ENCODE results near the gene CNTD1.

The CNTD1 gene

GRCh38 chr17:42844761-42845555 lies 46.3 kb downstream of the CNTD1 start:
- Histone ChIP-seq H3K27ac (ENCODE audit: extremely low read depth, low read depth, low read length) (no peak overlapping the region), H3K4me3 (ENCODE audit: low read depth, low read length) (no peak overlapping the region), H3K36me3 (ENCODE audit: control insufficient read depth in 2 of 2, insufficient read depth in 1 of 2, low read length in 2 of 2) (peaks cover 18 to 60% of the 10 kb centered on the region in 2 experiments), H3K9me3 (ENCODE audit: control insufficient read depth, insufficient read depth, low read depth, low read length) (no peaks in the 10 kb centered on the region), H3K4me1 (ENCODE audit: control insufficient read depth, insufficient read depth, low read length) (no peaks in the 10 kb centered on the region)
- POLR2A ChIA-PET, result interaction anchor here (0.6 to 4.7 kb wide), 7 partner anchors 11 to 303 kb away, joined by 3 to 25 read pairs (median 5); partner anchors contain the start of genes BECN1, PSME3 and RPL27
- TF ChIP-seq GFI1B (tag by site-specific recombination; IDR thresholded peaks at IDR 0.05) (no peak), SP7 (tag by site-specific recombination; IDR thresholded peaks at IDR 0.05) (no peak), ZNF791 (tag by site-specific recombination; IDR thresholded peaks at IDR 0.05) (no peak), AEBP2 (tag by site-specific recombination; IDR thresholded peaks at IDR 0.05; ENCODE audit: borderline replicate concordance) (no peak), ZNF221 (tag by site-specific recombination; IDR thresholded peaks at IDR 0.05; ENCODE audit: borderline replicate concordance) (no peak), ZNF114 (tag by site-specific recombination; IDR thresholded peaks at IDR 0.05) (no peak), SP3 (tag by site-specific recombination; IDR thresholded peaks at IDR 0.05) (no peak), ZNF658 (tag by site-specific recombination; IDR thresholded peaks at IDR 0.05) (no peak)
- TF ChIP-seq, protein P1, sequence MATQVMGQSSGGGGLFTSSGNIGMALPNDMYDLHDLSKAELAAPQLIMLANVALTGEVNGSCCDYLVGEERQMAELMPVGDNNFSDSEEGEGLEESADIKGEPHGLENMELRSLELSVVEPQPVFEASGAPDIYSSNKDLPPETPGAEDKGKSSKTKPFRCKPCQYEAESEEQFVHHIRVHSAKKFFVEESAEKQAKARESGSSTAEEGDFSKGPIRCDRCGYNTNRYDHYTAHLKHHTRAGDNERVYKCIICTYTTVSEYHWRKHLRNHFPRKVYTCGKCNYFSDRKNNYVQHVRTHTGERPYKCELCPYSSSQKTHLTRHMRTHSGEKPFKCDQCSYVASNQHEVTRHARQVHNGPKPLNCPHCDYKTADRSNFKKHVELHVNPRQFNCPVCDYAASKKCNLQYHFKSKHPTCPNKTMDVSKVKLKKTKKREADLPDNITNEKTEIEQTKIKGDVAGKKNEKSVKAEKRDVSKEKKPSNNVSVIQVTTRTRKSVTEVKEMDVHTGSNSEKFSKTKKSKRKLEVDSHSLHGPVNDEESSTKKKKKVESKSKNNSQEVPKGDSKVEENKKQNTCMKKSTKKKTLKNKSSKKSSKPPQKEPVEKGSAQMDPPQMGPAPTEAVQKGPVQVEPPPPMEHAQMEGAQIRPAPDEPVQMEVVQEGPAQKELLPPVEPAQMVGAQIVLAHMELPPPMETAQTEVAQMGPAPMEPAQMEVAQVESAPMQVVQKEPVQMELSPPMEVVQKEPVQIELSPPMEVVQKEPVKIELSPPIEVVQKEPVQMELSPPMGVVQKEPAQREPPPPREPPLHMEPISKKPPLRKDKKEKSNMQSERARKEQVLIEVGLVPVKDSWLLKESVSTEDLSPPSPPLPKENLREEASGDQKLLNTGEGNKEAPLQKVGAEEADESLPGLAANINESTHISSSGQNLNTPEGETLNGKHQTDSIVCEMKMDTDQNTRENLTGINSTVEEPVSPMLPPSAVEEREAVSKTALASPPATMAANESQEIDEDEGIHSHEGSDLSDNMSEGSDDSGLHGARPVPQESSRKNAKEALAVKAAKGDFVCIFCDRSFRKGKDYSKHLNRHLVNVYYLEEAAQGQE (tag by site-specific recombination; IDR thresholded peaks at IDR 0.05), result no peak
- CTCF ChIA-PET, result interaction anchor here (0.5 to 5.4 kb wide), 10 partner anchors 11 to 829 kb away, joined by 3 to 81 read pairs (median 4); partner anchors contain the start of gene RPL27

- CTCF ChIA-PET, result interaction anchor here (0.5 to 5.4 kb wide), 7 partner anchors 42 to 828 kb away, joined by 3 to 81 read pairs (median 4); partner anchors contain the start of gene RPL27
- peaks cover 13 to 56% of the 10 kb centered on the region in 2 experiments for H3K36me3 ChIP-seq (ENCODE audit: control insufficient read depth in 2 of 2, insufficient read depth in 1 of 2, low read length in 2 of 2)
These were observed 46.9 kb downstream of the CNTD1 start for GRCh38 chr17:42845556-42845917.

More at GRCh38 chr17:42845556-42845917, 46.9 kb downstream of the CNTD1 start:
- H3K4me1 ChIP-seq (ENCODE audit: control insufficient read depth, insufficient read depth, low read length), result no peaks in the 10 kb centered on the region
- TF ChIP-seq ZNF596 (tag by site-specific recombination; IDR thresholded peaks at IDR 0.05) (no peak), ZNF248 (tag by site-specific recombination; IDR thresholded peaks at IDR 0.05) (no peak), SETDB1 (IDR thresholded peaks at IDR 0.05; ENCODE audit: insufficient read length, low read length) (no peak), ZNF530 (tag by site-specific recombination; IDR thresholded peaks at IDR 0.05; ENCODE audit: low read depth) (no peak), ZNF837 (tag by site-specific recombination; IDR thresholded peaks at IDR 0.05) (no peak), ZNF560 (tag by site-specific recombination; IDR thresholded peaks at IDR 0.05; ENCODE audit: borderline replicate concordance) (no peak), ZNF692 (tag by site-specific recombination; IDR thresholded peaks at IDR 0.05) (no peak)
- TF ChIP-seq, protein P2, sequence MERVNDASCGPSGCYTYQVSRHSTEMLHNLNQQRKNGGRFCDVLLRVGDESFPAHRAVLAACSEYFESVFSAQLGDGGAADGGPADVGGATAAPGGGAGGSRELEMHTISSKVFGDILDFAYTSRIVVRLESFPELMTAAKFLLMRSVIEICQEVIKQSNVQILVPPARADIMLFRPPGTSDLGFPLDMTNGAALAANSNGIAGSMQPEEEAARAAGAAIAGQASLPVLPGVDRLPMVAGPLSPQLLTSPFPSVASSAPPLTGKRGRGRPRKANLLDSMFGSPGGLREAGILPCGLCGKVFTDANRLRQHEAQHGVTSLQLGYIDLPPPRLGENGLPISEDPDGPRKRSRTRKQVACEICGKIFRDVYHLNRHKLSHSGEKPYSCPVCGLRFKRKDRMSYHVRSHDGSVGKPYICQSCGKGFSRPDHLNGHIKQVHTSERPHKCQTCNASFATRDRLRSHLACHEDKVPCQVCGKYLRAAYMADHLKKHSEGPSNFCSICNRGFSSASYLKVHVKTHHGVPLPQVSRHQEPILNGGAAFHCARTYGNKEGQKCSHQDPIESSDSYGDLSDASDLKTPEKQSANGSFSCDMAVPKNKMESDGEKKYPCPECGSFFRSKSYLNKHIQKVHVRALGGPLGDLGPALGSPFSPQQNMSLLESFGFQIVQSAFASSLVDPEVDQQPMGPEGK (tag by site-specific recombination; IDR thresholded peaks at IDR 0.05), result no peak
- TF ChIP-seq, protein P3, sequence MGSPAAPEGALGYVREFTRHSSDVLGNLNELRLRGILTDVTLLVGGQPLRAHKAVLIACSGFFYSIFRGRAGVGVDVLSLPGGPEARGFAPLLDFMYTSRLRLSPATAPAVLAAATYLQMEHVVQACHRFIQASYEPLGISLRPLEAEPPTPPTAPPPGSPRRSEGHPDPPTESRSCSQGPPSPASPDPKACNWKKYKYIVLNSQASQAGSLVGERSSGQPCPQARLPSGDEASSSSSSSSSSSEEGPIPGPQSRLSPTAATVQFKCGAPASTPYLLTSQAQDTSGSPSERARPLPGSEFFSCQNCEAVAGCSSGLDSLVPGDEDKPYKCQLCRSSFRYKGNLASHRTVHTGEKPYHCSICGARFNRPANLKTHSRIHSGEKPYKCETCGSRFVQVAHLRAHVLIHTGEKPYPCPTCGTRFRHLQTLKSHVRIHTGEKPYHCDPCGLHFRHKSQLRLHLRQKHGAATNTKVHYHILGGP (tag by site-specific recombination; IDR thresholded peaks at IDR 0.05), result no peak
- H3K4me3 ChIP-seq (ENCODE audit: low read depth, low read length), result no peak overlapping the region
- POLR2A ChIA-PET, result interaction anchor here (0.6 to 4.7 kb wide), 5 partner anchors 12 to 304 kb away, joined by 3 to 25 read pairs (median 6); partner anchors contain the start of genes BECN1, PSME3 and RPL27
- no peak overlapping the region for H3K27ac ChIP-seq (ENCODE audit: extremely low read depth, low read depth, low read length)
- no peaks in the 10 kb centered on the region for H3K9me3 ChIP-seq (ENCODE audit: control insufficient read depth, insufficient read depth, low read depth, low read length)
